ENCODE data around the gene KBTBD13.
"Not testable (repeated sequence)": the region's sequence is repeated elsewhere in the genome, so short reads cannot be mapped to it uniquely, and the experiment has no call there.

KBTBD13 gene

DNA sequence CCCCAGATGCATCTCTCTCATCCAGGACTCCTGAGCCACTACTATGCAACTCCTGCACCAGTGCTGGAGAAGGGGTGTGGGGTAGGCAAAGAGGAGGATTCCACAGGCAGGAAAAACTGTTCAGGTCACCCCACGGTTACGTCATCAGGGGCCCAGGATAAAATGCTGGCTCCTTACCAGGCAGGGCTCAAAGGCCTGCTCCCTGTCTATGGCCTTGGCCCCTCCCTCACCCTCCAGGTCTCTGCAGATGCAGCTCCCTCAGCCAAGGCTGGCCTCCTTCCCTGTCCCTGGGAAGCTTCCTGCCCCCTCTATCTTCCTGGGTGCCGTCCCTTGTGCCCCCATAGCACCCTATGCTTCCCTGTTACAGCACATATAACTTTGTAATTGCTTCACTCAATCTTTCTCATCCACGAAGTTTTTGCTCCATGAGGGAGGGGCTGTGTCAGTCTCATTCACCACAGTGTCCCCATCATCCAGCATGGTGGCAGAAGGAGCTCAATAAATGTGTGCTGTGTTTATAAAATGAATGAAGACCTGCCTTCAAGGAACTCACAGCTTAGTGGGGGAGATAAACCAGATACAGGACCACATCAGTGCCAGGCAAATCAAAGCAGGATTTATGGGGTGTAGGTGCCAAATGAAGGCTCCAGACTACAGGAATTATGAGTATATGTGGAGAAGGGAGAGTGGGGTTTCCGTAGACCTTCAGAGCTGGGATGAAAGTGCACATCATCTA lies 18.6 kb downstream of the KBTBD13 start:
- TF ChIP-seq POU2F2 (IDR thresholded peaks at IDR 0.05; ENCODE audit: low read depth, low read length) = no peak
- TF ChIP-seq POLR2A (IDR thresholded peaks at IDR 0.05; ENCODE audit: low read depth, low read length) = no peak
- TF ChIP-seq POLR2AphosphoS5 (IDR thresholded peaks at IDR 0.05; ENCODE audit: low read depth, low read length) = no peak
- no peak for TF ChIP-seq TAF1 (IDR thresholded peaks at IDR 0.05; ENCODE audit: low read depth, low read length)
- TF ChIP-seq PAX5 (IDR thresholded peaks at IDR 0.05; ENCODE audit: insufficient read depth, low read length, severe bottlenecking) = no peak
- TF ChIP-seq SPI1 (IDR thresholded peaks at IDR 0.05; ENCODE audit: low read depth, low read length) = no peak
- FAIRE-seq = no peak

GRCh38 chr15:65095747-65096104 lies 19.2 kb downstream of the KBTBD13 start:
- no peak for FAIRE-seq
- TF ChIP-seq POLR2AphosphoS5 (IDR thresholded peaks at IDR 0.05; ENCODE audit: low read depth, low read length) = no peak
- no peak for TF ChIP-seq PAX5 (IDR thresholded peaks at IDR 0.05; ENCODE audit: insufficient read depth, low read length, severe bottlenecking)
- no peak for DNase-seq (ENCODE audit: insufficient read length, low spot score)

More for the DNA sequence above, 18.6 kb downstream of the KBTBD13 start:
- DNase-seq (ENCODE audit: insufficient read length, low spot score) = no peak

GRCh38 chr15:65096481-65097385 lies 20.2 kb downstream of the KBTBD13 start:
- FAIRE-seq (no peak), DNase-seq (ENCODE audit: insufficient read length, low spot score) (no peak)
- no peak for TF ChIP-seq PAX5 (IDR thresholded peaks at IDR 0.05; ENCODE audit: insufficient read depth, low read length, severe bottlenecking)
- no peak for TF ChIP-seq SPI1 (IDR thresholded peaks at IDR 0.05; ENCODE audit: low read depth, low read length)
- TF ChIP-seq POLR2A (IDR thresholded peaks at IDR 0.05; ENCODE audit: low read depth, low read length) = no peak
- TF ChIP-seq TAF1 (IDR thresholded peaks at IDR 0.05; ENCODE audit: low read depth, low read length) = no peak
- no peak for TF ChIP-seq POLR2AphosphoS5 (IDR thresholded peaks at IDR 0.05; ENCODE audit: low read depth, low read length)
- TF ChIP-seq POU2F2 (IDR thresholded peaks at IDR 0.05; ENCODE audit: low read depth, low read length) = no peak

DNA sequence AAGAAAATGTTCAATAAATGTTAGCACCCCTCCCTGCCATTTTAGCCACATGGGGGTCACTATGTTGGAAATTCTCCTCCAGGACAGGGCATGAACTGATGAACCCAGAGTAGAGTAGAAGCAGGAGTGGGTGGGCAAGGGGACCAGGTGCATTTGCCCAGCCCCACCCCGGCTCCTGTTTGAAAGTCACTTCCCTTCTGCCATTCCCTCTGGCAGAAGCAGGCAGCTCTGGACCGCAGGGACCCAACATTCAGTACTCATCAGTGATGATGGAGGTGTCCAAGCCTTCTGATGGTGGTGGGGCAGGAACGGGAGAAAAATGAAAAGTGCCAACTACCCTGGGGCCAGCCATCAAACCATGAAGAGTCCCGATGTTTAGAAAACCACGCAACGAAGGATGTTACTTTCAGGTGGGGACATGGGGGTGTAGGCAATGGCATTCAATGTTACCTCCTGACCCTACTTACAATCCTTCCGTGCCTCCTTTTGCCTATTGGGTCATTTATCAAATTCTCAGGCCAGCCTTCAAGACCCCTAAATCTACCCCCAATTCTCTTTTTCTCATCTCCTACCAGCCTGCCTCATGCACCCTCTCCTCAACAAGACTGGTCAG lies 21.2 kb downstream of the KBTBD13 start:
- DNase-seq (ENCODE audit: insufficient read length, low spot score) (no peak), FAIRE-seq (no peak)
- TF ChIP-seq PAX5 (IDR thresholded peaks at IDR 0.05; ENCODE audit: insufficient read depth, low read length, severe bottlenecking) = no peak
- TF ChIP-seq TAF1 (IDR thresholded peaks at IDR 0.05; ENCODE audit: low read depth, low read length) = no peak
- no peak for TF ChIP-seq SPI1 (IDR thresholded peaks at IDR 0.05; ENCODE audit: low read depth, low read length)
- TF ChIP-seq POU2F2 (IDR thresholded peaks at IDR 0.05; ENCODE audit: low read depth, low read length) = no peak
- no peak for TF ChIP-seq POLR2AphosphoS5 (IDR thresholded peaks at IDR 0.05; ENCODE audit: low read depth, low read length)
- TF ChIP-seq POLR2A (IDR thresholded peaks at IDR 0.05; ENCODE audit: low read depth, low read length) = no peak

DNA sequence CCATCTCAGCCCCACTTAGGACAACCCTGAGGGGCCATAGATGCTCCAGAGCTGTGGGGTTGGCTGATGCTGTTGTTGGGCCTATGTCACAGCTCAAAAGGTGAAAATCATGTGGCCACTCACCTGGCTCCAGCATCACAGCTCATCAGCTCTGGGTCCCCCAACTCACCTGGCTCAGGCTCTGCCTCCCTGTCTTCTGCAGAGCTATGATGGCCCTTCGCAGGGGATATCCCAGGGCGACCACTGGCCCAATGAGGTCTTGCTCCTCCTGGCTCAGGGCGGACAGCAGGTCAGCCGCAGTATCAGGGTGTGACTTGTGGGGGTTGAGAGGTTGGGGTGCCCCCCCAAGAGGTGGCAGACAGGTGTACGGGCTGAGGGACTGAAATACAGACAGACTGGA lies 22.8 kb downstream of the KBTBD13 start:
- no peak for DNase-seq (ENCODE audit: insufficient read length, low spot score)
- no peak for FAIRE-seq
- TF ChIP-seq POLR2AphosphoS5 (IDR thresholded peaks at IDR 0.05; ENCODE audit: low read depth, low read length) (no peak), TAF1 (IDR thresholded peaks at IDR 0.05; ENCODE audit: low read depth, low read length) (no peak), SPI1 (IDR thresholded peaks at IDR 0.05; ENCODE audit: low read depth, low read length) (no peak), POU2F2 (IDR thresholded peaks at IDR 0.05; ENCODE audit: low read depth, low read length) (no peak), PAX5 (IDR thresholded peaks at IDR 0.05; ENCODE audit: insufficient read depth, low read length, severe bottlenecking) (no peak), POLR2A (IDR thresholded peaks at IDR 0.05; ENCODE audit: low read depth, low read length) (no peak)

- not testable (repeated sequence) for DNase-seq (ENCODE audit: insufficient read length, low spot score); FAIRE-seq
Measured at GRCh38 chr15:65099801-65100200, 23.3 kb downstream of the KBTBD13 start.

DNA sequence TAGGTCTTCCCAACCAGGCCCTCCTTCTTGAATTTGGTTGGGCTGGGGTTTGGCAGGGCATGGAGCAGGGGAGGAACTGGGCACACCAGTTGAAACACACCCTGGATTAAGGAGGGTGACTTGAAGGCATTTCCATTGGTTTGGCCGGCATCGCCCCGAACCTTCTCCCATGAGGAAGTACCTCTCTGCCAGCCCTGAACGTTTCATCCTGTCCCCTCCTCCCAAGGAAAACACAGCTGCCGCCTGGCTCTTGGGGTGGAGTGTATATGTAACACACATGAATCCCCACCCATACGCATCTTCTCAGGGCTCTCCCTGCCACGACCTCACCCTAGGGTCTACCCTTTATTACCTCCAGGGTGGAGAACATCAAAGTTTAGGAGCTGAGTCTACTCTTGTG lies 23.9 kb downstream of the KBTBD13 start:
- DNase-seq (ENCODE audit: insufficient read length, low spot score) = no peak
- no peak for TF ChIP-seq POU2F2 (IDR thresholded peaks at IDR 0.05; ENCODE audit: low read depth, low read length)
- TF ChIP-seq POLR2AphosphoS5 (IDR thresholded peaks at IDR 0.05; ENCODE audit: low read depth, low read length) = no peak
- FAIRE-seq = no peak

- FAIRE-seq (peak; percentile 72), DNase-seq (ENCODE audit: insufficient read length, low spot score) (peak; percentile 63)
- no peak for TF ChIP-seq POU2F2 (IDR thresholded peaks at IDR 0.05; ENCODE audit: low read depth, low read length)
- no peak for TF ChIP-seq POLR2A (IDR thresholded peaks at IDR 0.05; ENCODE audit: low read depth, low read length)
- no peak for TF ChIP-seq POLR2AphosphoS5 (IDR thresholded peaks at IDR 0.05; ENCODE audit: low read depth, low read length)
- TF ChIP-seq TAF1 (IDR thresholded peaks at IDR 0.05; ENCODE audit: low read depth, low read length) = no peak
- TF ChIP-seq SPI1 (IDR thresholded peaks at IDR 0.05; ENCODE audit: low read depth, low read length) = no peak
- no peak for TF ChIP-seq PAX5 (IDR thresholded peaks at IDR 0.05; ENCODE audit: insufficient read depth, low read length, severe bottlenecking)
Measured at GRCh38 chr15:65101411-65101890, 24.9 kb downstream of the KBTBD13 start.

DNA sequence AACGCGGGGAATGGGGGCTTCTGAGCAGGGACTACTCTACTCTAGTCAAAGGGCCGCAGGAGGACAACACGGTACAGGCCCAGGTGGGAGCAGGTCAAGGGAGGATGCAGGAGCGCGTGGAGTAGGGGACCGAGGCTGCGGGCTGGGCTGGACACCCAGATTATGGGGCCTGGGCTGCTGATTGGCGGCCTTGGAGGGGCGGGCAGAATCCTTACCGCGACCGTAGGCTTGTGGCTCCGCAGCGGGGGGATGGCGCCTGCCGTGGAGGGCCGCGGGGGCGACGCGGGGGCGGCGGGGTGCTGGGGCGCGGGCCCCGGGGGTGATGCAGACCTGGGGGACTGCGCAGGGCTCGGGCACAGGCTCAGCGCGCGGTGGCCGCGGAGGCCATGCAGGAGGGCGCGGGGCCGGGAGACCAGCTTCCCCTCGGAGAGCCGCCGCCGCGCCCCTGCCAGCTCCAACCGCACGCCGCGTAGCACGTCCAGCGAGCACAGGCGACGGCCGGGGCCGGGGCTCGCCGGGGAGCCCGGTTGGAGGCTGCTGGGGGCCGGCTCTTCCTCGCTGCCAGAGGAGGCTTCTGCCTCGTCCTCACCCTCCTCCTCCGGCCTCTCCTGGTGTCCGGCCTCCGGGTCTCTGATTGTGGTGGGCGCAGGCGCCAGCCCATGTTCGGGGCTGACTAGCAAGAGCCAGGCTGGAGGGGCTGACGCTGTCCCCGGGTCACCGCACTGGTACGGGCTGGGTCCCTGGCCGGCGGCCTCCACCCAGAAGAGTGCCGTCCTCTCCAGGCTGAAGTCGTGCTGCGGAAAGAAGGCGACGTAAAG lies 25.6 kb downstream of the KBTBD13 start:
- no peak for TF ChIP-seq SPI1 (IDR thresholded peaks at IDR 0.05; ENCODE audit: low read depth, low read length)
- FAIRE-seq (no peak), DNase-seq (ENCODE audit: insufficient read length, low spot score) (no peak)

All from GM12891 (cell line).